HEK293T (cell line): Measurements from ENCODE around the gene URGCP.

Experiments used
- ARNT ChIP-seq: fragments of 450-650 bp; IDR thresholded peaks from 2 replicates; pipeline ENCODE4 v1.6.1; 2017; ENCODE audit warnings: mild to moderate bottlenecking
- BHLHE40 ChIP-seq: fragments of 450-650 bp; IDR thresholded peaks from 2 replicates; pipeline ENCODE4 v1.6.1; 2016; ENCODE audit warnings: mild to moderate bottlenecking, moderate library complexity, borderline replicate concordance
- HDGF ChIP-seq: fragments of 450-650 bp; IDR thresholded peaks from 2 replicates; pipeline ENCODE4 v1.6.1; 2017; ENCODE audit warnings: antibody characterized with exemption, borderline replicate concordance
- L3MBTL2 ChIP-seq: fragments of 450-650 bp; conservative IDR thresholded peaks from 2 replicates; pipeline ENCODE4 v1.6.1; 2016; ENCODE audit warnings: mild to moderate bottlenecking
- LEF1 ChIP-seq: fragments of 450-650 bp; IDR thresholded peaks from 2 replicates; pipeline ENCODE4 v1.6.1; 2017; ENCODE audit warnings: mild to moderate bottlenecking, borderline replicate concordance
- SUZ12 ChIP-seq: fragments of 450-650 bp; IDR thresholded peaks from 2 replicates; pipeline ENCODE4 v1.6.1; 2016; ENCODE audit warnings: mild to moderate bottlenecking
- ZNF384 ChIP-seq: fragments of 450-650 bp; IDR thresholded peaks from 2 replicates; pipeline ENCODE4 v1.6.1; 2016
- TF ChIP-seq, protein P1 (sequence below): fragments of 450-650 bp; IDR thresholded peaks from 2 replicates; pipeline ENCODE4 v1.6.1; 2016

DNA sequence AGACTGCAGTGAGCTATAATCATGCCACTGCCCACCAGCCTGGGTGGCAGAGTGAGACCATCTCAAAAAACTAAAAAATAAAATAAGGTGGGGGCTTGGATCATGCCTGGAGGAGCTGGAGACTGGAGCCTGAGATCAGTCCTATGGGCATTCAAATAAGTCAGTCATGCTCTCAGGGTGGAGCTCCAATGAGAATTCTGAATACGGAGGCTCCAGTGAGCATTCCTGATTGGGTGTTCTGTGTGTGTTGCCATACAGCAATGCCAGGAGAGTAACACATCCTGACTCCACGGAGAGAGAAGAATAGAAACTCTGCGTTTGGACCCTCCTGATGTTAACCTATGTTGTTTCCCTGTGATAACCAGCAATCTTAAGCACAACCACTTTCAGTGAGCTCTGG, 35.9 kb upstream of the URGCP start:
- TF ChIP-seq, protein P1, sequence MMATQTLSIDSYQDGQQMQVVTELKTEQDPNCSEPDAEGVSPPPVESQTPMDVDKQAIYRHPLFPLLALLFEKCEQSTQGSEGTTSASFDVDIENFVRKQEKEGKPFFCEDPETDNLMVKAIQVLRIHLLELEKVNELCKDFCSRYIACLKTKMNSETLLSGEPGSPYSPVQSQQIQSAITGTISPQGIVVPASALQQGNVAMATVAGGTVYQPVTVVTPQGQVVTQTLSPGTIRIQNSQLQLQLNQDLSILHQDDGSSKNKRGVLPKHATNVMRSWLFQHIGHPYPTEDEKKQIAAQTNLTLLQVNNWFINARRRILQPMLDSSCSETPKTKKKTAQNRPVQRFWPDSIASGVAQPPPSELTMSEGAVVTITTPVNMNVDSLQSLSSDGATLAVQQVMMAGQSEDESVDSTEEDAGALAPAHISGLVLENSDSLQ, result no peak
- TF ChIP-seq SUZ12 (no peak), ARNT (no peak), LEF1 (no peak), L3MBTL2 (no peak), HDGF (no peak), ZNF384 (no peak), BHLHE40 (no peak)
